ENCODE results near the gene ARMH4. TPM values are rescaled to one million over a fixed set of nuclear protein-coding genes. Genes with fewer than 3 reads are reported as not detected.

Gene ARMH4
- total RNA-seq, 4 donors from 2014 or later: 0.41 to 2.8 (median 0.48) TPM; not detected in 1

DNA sequence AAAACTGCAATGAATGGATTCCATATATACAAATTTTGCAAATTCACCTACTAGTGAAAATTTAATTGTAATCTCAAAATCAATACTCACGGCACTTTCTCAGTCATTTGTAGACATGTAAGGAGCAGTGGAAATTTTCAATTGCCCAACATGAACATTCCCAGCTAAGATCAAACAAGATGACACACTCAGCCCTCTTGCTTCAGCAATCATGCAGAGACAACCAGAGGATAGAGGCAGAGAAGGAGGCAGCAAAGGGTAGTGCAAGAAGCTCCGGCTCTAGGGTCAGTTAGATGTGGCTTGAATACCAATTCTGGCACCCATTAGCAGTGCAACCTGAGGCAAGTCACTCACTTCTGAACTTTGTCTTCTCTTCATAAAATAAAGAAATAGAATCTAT is 194.6 kb downstream of the ARMH4 start:
- WGBS, 2 donors (ENCODE audit: low coverage in 1 of 2): 88 to 94% methylated on average over 2 of the region's 2 CpGs
- Histone ChIP-seq H3K27ac (no peak overlapping the region), H3K27me3 (no peaks in the 10 kb centered on the region), H3K36me3 (no peaks in the 10 kb centered on the region), H3K4me3 (no peak overlapping the region), H3K9me3 (peaks cover 0 to 3% of the 10 kb centered on the region in 2 donors), H3K4me1 (no peaks in the 10 kb centered on the region)
- intact Hi-C loops (cut with DNase I; ENCODE audit: low total_unique reads) (no loop called here), in situ Hi-C loops (cut with MboI; ENCODE audit: low pct_ligation_motif_present in 1 of 4, low pct_unique_long_range_greater_than_20kb in 1 of 4, low sequenced_read_pairs in 3 of 4) (no loop called here)
- no peak for DNase-seq
- TF ChIP-seq, protein P1, sequence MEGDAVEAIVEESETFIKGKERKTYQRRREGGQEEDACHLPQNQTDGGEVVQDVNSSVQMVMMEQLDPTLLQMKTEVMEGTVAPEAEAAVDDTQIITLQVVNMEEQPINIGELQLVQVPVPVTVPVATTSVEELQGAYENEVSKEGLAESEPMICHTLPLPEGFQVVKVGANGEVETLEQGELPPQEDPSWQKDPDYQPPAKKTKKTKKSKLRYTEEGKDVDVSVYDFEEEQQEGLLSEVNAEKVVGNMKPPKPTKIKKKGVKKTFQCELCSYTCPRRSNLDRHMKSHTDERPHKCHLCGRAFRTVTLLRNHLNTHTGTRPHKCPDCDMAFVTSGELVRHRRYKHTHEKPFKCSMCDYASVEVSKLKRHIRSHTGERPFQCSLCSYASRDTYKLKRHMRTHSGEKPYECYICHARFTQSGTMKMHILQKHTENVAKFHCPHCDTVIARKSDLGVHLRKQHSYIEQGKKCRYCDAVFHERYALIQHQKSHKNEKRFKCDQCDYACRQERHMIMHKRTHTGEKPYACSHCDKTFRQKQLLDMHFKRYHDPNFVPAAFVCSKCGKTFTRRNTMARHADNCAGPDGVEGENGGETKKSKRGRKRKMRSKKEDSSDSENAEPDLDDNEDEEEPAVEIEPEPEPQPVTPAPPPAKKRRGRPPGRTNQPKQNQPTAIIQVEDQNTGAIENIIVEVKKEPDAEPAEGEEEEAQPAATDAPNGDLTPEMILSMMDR (IDR thresholded peaks at IDR 0.05): no peak
- TF ChIP-seq EP300 (IDR thresholded peaks at IDR 0.05; ENCODE audit: low read depth) (no peak), POLR2A (IDR thresholded peaks at IDR 0.05) (no peak), POLR2AphosphoS5 (IDR thresholded peaks at IDR 0.05) (no peak)

Small RNAs within 50 kb of the gene (small RNA-seq; reads per million reads assigned to genes)
- 0 to 1.4 (median 0.07) reads per million in 4 donors for gene RN7SL598P

Other genes starting within 250 kb of the ARMH4 start
- 10 to 100 TPM; 14.7 to 51.9 (median 38.6) TPM for gene ACTR10, start 47.9 kb upstream of the ARMH4 start, total RNA-seq
- 10 to 100 TPM; 38.5 to 87.3 (median 80.3) TPM for gene PSMA3, start 92.6 kb upstream of the ARMH4 start, total RNA-seq
- 10 to 100 TPM; 20.6 to 46.4 (median 22.6) TPM for gene ARID4A, start 146.3 kb upstream of the ARMH4 start, total RNA-seq
- gene TOMM20L, start 243.7 kb upstream of the ARMH4 start, total RNA-seq: not detected

Measured in transverse colon (tissue), 4 donors.